Lower leg skin (tissue), 4 donors: ENCODE measurements around the gene PAFAH1B2. TPM values are rescaled to one million over a fixed set of nuclear protein-coding genes. Genes with fewer than 3 reads are reported as not detected.
"Not testable (repeated sequence)": the region's sequence is repeated elsewhere in the genome, so short reads cannot be mapped to it uniquely, and the experiment has no call there.

ENCODE experiments used
- DNase-seq, 2 donors: peaks; one replicate each; pipeline ENCODE4 v3.0.0-alpha.2; 2019; ENCODE audit warnings: low spot score in 2 of 2
- H3K4me3 ChIP-seq: fragments of 200-600 bp; sonication (generic); 2 replicates; pipeline ENCODE4 v1.5.1; 2017; ENCODE audit warnings: mild to moderate bottlenecking, low read depth; ENCODE audit not compliant: poor library complexity, severe bottlenecking
- POLR2A ChIP-seq, 2 donors: fragments of 450-650 bp; IDR thresholded peaks; one replicate each; pipeline ENCODE4 v1.6.1; 2016 to 2017; ENCODE audit warnings: antibody characterized with exemption in 2 of 2, mild to moderate bottlenecking in 1 of 2, moderate library complexity in 1 of 2
- WGBS, 2 donors: methylation state at CpG; one replicate each; pipeline ENCODE4 v1.1.5; 2018; 5-methylcytosine and 5-hydroxymethylcytosine counted together
- intact Hi-C: fragments of 100-400 bp; cut with DNase I; formaldehyde crosslinking; loops from one replicate; pipeline ENCODE4 v1.15.0; 2023; ENCODE audit warnings: low total_unique reads
- total RNA-seq, 4 donors: library from RNA; depleted of rRNA; stranded (reverse); fragments of >200 nt; gene quantifications; one replicate each; pipeline ENCODE4 v1.1.0, GENCODE V29; 2016
- TF ChIP-seq, protein P1 (sequence below), 3 donors: fragments of 450-650 bp; IDR thresholded peaks; one replicate each; pipeline ENCODE4 v1.5.1; 2016; ENCODE audit warnings: antibody characterized with exemption in 3 of 3, mild to moderate bottlenecking in 3 of 3, moderate library complexity in 2 of 3

The PAFAH1B2 gene
- total RNA-seq, 4 donors from 2014 or later: 49.1 to 72.4 (median 62.5) TPM

DNA sequence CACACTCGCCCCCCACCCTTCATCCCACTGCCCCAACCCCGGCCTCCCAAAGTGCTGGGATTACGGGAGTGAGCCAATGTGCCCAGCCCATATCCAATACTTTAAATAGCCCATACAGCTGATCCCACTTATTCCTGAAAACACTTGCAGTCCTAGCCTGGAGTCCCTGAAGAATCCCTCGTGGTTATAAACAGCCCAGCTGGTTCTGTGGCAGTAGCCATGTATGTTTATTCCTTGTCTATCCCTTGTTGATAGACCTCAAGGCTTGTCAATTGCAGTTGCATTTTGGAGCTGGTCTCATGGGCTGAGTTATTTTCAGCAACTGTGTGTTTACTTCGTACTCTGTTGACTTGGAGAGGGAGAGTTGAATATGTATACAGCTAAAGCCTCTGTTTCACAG lies 21.5 kb upstream of the PAFAH1B2 start:
- TF ChIP-seq, protein P1, sequence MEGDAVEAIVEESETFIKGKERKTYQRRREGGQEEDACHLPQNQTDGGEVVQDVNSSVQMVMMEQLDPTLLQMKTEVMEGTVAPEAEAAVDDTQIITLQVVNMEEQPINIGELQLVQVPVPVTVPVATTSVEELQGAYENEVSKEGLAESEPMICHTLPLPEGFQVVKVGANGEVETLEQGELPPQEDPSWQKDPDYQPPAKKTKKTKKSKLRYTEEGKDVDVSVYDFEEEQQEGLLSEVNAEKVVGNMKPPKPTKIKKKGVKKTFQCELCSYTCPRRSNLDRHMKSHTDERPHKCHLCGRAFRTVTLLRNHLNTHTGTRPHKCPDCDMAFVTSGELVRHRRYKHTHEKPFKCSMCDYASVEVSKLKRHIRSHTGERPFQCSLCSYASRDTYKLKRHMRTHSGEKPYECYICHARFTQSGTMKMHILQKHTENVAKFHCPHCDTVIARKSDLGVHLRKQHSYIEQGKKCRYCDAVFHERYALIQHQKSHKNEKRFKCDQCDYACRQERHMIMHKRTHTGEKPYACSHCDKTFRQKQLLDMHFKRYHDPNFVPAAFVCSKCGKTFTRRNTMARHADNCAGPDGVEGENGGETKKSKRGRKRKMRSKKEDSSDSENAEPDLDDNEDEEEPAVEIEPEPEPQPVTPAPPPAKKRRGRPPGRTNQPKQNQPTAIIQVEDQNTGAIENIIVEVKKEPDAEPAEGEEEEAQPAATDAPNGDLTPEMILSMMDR (IDR thresholded peaks at IDR 0.05): no peak
- no peak for TF ChIP-seq POLR2A (IDR thresholded peaks at IDR 0.05)
- intact Hi-C loops: no loop called here
- no peak for DNase-seq
- 72 to 77% methylated on average over 5 of the region's 5 CpGs for WGBS, 2 donors
- H3K4me3 ChIP-seq: no peak overlapping the region

DNA sequence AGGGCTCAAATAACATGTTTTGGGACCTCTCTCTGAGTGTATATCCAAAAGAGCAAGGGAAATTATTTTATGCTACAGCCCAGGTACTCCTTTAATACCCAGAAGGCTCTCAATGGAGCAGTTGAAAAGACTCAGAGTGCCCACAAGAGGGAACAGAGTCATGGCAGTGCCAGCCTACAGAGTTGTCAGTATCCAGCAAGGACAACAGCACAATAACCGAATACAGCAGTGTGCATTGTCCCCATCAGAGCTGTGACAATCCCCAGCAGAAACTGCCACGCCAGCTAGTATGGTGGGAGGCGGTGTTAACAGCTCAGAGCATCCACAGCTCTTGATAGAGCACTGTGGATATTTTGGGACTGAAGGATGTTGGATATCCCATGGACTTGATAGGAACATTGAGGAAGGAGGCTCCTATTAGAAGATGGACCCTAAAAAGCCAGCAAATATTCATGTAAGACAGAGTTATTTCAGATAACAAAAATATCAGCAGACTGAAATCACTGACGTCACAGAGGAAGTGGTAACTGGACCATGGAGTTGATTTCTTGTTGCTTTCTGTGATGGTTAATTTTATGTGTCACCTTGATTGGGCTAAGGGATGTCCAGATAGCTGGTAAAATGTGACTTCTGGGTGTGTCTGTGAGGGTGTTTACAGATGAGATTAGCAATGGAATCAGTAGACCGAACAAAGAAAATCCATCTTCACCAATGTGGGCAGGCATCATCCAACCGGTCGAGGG lies 17.7 kb upstream of the PAFAH1B2 start:
- DNase-seq: peak in 1 of 2 donors; percentile 37
- intact Hi-C loops: no loop called here
- WGBS, 2 donors: 85 to 92% methylated on average over 7 of the region's 7 CpGs
- no peak overlapping the region for H3K4me3 ChIP-seq
- TF ChIP-seq POLR2A (IDR thresholded peaks at IDR 0.05): no peak
- TF ChIP-seq, protein P1 (IDR thresholded peaks at IDR 0.05): no peak

DNA sequence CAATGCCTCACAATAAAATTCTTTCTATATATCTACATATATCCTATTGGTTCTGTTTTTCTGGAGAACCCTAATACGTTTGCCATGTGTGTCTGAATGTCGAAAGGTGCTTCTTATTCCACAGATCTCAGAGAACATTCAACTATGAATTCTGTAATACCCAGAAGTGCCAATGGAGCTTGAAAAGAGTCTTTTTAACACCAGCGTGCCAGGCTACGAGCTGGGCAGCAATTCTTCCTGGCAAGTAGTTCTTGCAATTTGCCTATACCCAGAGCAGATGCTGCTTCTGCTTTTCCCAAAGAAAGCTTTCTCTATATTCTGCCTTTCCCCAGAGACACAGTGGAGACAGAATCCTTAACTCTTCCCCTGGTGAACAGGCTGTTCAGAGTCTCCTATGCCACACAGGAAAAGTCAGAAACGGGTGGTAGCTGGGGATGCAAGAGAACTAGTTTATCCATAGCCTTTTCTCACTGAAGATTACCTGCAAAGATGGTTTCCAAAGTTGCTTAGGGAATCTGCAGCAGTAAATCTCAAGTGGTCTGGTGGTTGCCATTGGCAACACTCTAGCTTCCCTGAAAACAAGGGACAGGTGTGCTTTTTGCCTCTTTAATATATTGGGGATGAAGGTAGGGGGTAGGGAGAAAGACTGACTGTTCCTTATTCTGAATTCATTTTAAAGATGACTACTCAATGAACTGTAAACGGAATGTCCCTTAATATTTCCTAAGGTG lies 16.8 kb upstream of the PAFAH1B2 start:
- 70 to 84% methylated on average over 6 of the region's 6 CpGs for WGBS, 2 donors

DNA sequence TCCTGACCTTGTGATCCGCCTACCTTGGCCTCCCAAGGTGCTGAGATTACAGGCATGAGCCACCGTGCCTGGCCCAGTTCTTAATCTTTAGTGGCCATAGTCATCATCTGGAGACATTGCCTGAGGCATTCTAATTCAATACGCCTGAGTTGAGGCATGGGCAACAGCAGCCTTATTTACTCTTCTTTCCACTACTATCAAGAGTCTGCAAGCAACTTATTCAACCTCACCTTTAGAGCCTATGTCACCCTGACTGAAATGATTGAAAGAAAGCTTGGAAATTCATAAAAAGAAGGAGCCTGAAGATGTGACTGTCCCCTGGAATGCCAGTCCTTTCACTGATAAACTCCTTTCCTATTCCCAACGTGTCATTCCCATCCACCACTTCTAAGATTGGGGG lies 15.8 kb upstream of the PAFAH1B2 start:
- intact Hi-C loops: no loop called here
- no peak for TF ChIP-seq POLR2A (IDR thresholded peaks at IDR 0.05)
- TF ChIP-seq, protein P1 (IDR thresholded peaks at IDR 0.05): no peak
- 68 to 77% methylated on average over 4 of the region's 4 CpGs for WGBS, 2 donors
- no peak overlapping the region for H3K4me3 ChIP-seq
- peak in 1 of 2 donors; percentile 17 for DNase-seq

More for the DNA sequence above, 16.8 kb upstream of the PAFAH1B2 start:
- TF ChIP-seq, protein P1 (IDR thresholded peaks at IDR 0.05): no peak
- no peak for TF ChIP-seq POLR2A (IDR thresholded peaks at IDR 0.05)
- H3K4me3 ChIP-seq: no peak overlapping the region
- intact Hi-C loops: no loop called here
- no peak for DNase-seq

DNA sequence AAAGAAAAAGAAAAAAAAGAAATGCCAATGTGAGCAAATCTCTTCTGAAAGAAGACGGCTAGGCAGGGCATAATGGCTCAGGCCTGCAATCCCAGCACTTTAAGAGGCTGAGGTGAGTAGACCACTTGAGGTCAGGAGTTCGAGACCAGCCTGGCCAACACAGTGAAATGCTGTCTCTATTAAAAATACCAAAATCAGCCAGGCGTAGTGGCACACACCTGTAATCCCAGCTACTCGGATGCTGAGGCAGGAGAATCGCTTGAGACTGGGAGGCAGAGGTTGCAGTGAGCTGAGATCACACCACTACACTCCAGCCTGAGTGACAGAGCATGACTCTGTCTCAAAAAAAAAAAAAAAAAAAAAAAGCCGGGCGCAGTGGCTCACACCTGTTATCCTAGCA lies 13.7 kb upstream of the PAFAH1B2 start:
- H3K4me3 ChIP-seq, intact Hi-C loops: not testable (repeated sequence)
- 94 to 98% methylated on average over 7 of the region's 7 CpGs for WGBS, 2 donors
- peak in 1 of 2 donors; percentile 25 for DNase-seq

DNA sequence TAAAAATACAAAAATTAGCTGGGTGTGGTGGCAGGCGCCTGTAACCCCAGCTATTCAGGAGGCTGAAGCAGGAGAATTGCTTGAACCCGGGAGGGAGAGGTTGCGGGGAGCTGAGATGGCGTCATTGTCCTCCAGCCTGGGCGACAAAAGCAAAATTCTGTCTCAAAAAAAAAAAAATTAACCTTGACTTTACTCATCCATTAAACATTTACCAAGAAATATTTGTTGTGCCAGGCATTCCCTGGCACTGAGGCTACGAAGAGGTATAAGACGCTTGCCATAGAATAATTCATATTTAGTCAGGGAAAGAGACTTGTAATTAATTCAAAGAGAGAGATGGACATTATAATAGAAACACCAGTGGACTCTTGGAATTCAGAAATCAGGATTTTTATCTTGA lies 13.2 kb upstream of the PAFAH1B2 start:
- no peak for DNase-seq
- intact Hi-C loops: no loop called here
- H3K4me3 ChIP-seq: no peak overlapping the region
- TF ChIP-seq, protein P1 (IDR thresholded peaks at IDR 0.05): no peak
- no peak for TF ChIP-seq POLR2A (IDR thresholded peaks at IDR 0.05)
- WGBS, 2 donors: 87 to 93% methylated on average over 7 of the region's 7 CpGs
